NCI-H1694 treated with DMSO at 0.1 percent for 48 hours (cell line): ENCODE measurements around the gene OR2V2.
"Not testable (repeated sequence)": the region's sequence is repeated elsewhere in the genome, so short reads cannot be mapped to it uniquely, and the experiment has no call there.

Source experiments
- DNase-seq: peaks from one replicate; lab custom pipeline; 2025; lab: John Stamatoyannopoulos, UW

OR2V2 gene

GRCh38 chr5:181114844-181115778 lies 32.3 kb upstream of the OR2V2 start:
- DNase-seq, result no peak

- DNase-seq, result no peak
Measured at GRCh38 chr5:181118369-181118768, 29.0 kb upstream of the OR2V2 start.

- DNase-seq, result no peak
Measured at GRCh38 chr5:181119105-181119504, 28.3 kb upstream of the OR2V2 start.

GRCh38 chr5:181120306-181120705 lies 27.1 kb upstream of the OR2V2 start:
- no peak for DNase-seq

GRCh38 chr5:181120761-181121160 lies 26.6 kb upstream of the OR2V2 start:
- no peak for DNase-seq

- no peak for DNase-seq
Measured at GRCh38 chr5:181121675-181122561, 25.5 kb upstream of the OR2V2 start.

- DNase-seq, result no peak
Measured at GRCh38 chr5:181124526-181124925, 22.9 kb upstream of the OR2V2 start.

- DNase-seq, result no peak
Measured at GRCh38 chr5:181126841-181127240, 20.5 kb upstream of the OR2V2 start.

GRCh38 chr5:181127456-181127855 lies 19.9 kb upstream of the OR2V2 start:
- no peak for DNase-seq

- no peak for DNase-seq
Measured at GRCh38 chr5:181127907-181128626, 19.3 kb upstream of the OR2V2 start.

- DNase-seq, result no peak
Measured at GRCh38 chr5:181129601-181130000, 17.8 kb upstream of the OR2V2 start.

GRCh38 chr5:181130081-181130480 lies 17.3 kb upstream of the OR2V2 start:
- not testable (repeated sequence) for DNase-seq

- no peak for DNase-seq
Measured at GRCh38 chr5:181130832-181131496, 16.4 kb upstream of the OR2V2 start, which contains the start of gene OR2V1. Gene OR2V1 (minus strand): TSS chr5:181131169. CDS start chr5:181125304, 5,865 bp downstream.

- no peak for DNase-seq
Measured at GRCh38 chr5:181131514-181131913, 15.9 kb upstream of the OR2V2 start.

GRCh38 chr5:181133083-181133482 lies 14.3 kb upstream of the OR2V2 start:
- DNase-seq, result no peak

- no peak for DNase-seq
Measured at GRCh38 chr5:181133610-181134231, 13.7 kb upstream of the OR2V2 start.

- DNase-seq, result no peak
Measured at GRCh38 chr5:181134259-181134658, 13.1 kb upstream of the OR2V2 start.

- DNase-seq, result no peak
Measured at GRCh38 chr5:181136361-181136955, 10.9 kb upstream of the OR2V2 start.

GRCh38 chr5:181138258-181138657 lies 9.1 kb upstream of the OR2V2 start:
- DNase-seq, result no peak

- no peak for DNase-seq
Measured at GRCh38 chr5:181140766-181141165, 6.6 kb upstream of the OR2V2 start.

GRCh38 chr5:181142054-181142453 lies 5.3 kb upstream of the OR2V2 start:
- DNase-seq, result no peak
